ENCODE results near the gene ZNF439.
A peak's percentile ranks its signal among the peaks of the same experiment; 100 is the strongest.

ZNF439 gene

DNA sequence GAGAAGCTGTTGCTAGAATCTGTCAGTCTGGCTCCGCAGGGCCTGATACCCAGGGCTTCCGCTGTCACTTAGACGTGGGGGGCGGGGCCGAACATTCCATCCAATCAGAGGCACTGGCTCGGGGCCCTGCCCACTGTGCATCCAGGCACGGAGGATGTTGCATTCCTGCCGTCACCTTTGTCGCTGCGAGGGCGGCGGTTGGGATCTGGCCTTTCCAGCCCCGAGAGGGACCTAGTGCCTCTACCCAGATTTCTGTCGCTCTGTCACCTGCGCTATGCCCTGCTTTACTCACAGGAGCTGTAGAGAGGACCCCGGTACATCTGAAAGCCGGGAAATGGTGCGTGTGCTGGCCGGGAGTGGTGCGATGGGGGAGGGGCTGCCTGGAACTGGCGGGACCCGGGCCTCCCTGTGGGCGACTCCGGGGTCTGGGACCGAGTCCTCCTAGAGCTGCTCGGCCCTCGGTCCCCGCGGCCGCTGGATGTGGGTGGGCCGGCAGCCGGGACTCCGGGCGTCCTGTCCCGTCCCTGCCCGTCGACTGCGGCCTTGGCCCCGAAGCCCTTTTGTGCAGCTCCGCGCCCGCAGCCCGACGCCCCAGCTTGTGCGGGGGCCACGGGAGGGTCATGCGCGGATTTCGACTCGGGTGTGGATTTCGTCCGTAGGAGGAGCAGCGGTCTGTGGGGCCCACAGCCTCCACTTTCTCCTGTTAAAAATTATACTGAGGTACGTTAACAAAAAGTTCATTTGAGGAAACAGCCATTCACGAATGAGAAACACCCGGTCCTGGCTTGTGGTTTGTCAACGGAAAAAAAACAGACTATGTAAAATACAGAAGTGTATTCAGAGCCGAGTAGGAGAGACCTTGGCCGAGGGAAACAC, at the start of gene ZNF439:
Gene ZNF439 (plus strand): TSS at position 133 of the 876 bp plus-strand sequence. CDS start 142 bp downstream, at position 275.
- TF ChIP-seq, protein P1, sequence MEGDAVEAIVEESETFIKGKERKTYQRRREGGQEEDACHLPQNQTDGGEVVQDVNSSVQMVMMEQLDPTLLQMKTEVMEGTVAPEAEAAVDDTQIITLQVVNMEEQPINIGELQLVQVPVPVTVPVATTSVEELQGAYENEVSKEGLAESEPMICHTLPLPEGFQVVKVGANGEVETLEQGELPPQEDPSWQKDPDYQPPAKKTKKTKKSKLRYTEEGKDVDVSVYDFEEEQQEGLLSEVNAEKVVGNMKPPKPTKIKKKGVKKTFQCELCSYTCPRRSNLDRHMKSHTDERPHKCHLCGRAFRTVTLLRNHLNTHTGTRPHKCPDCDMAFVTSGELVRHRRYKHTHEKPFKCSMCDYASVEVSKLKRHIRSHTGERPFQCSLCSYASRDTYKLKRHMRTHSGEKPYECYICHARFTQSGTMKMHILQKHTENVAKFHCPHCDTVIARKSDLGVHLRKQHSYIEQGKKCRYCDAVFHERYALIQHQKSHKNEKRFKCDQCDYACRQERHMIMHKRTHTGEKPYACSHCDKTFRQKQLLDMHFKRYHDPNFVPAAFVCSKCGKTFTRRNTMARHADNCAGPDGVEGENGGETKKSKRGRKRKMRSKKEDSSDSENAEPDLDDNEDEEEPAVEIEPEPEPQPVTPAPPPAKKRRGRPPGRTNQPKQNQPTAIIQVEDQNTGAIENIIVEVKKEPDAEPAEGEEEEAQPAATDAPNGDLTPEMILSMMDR (IDR thresholded peaks at IDR 0.05; ENCODE audit: low read depth, low read length) = no peak
- peak within 1 kb of the TSS; percentile 69 for H3K4me3 ChIP-seq (ENCODE audit: low read depth, low read length)

DNA sequence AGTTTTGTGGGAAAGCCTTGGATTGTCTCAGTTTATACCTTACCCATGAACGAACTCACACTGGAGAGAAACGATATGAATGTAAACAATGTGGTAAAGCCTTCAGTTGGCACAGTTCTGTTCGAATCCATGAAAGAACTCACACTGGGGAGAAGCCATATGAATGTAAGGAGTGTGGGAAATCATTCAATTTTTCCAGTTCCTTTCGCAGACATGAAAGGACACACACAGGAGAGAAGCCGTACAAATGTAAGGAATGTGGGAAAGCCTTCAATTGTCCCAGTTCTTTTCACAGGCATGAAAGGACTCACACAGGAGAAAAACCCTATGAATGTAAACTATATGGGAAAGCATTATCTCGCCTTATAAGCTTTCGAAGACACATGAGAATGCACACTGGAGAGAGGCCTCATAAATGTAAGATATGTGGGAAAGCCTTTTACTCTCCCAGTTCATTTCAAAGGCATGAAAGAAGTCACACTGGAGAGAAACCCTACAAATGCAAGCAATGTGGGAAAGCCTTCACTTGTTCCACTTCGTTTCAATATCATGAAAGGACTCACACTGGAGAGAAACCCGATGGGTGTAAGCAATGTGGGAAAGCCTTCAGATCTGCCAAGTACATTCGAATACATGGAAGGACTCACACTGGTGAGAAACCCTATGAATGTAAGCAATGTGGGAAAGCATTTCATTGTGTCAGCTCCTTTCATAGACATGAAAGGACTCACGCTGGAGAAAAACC, 42.0 kb upstream of the ZNF439 start:
- TF ChIP-seq, protein P1 (IDR thresholded peaks at IDR 0.05; ENCODE audit: low read depth, low read length) = no peak
- no peak overlapping the region for H3K4me3 ChIP-seq (ENCODE audit: low read depth, low read length)

DNA sequence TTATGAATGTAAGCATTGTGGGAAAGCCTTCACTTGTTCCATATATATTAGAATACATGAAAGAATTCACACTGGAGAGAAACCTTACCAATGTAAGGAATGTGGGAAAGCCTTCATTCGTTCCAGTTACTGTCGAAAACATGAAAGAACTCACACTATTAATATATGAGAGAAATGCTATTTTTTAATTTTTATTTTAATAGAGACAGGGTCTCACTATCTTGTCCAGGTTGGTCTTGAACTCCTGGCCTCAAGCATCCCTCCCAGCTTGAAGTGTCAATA, 41.5 kb upstream of the ZNF439 start:
- no peak overlapping the region for H3K4me3 ChIP-seq (ENCODE audit: low read depth, low read length)
- TF ChIP-seq, protein P1 (IDR thresholded peaks at IDR 0.05; ENCODE audit: low read depth, low read length) = no peak

DNA sequence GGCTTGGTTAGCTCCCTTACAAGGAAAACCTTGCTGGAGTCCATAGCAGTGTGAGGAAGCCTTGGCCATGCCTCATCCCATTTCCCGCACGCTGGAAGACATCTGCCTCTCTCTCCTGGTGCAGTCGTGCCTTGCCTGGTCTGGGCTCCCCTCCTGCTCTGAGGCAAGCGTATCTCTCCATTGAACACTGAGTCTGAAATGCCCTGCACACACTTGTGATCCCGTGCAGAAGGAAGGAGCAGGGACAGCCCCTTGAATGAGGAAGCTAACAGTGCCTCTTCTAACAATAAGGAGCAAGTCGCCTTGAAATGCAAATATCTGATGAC, 34.9 kb upstream of the ZNF439 start:
- H3K4me3 ChIP-seq (ENCODE audit: low read depth, low read length) = peak overlapping the region; percentile 86
- TF ChIP-seq, protein P1 (IDR thresholded peaks at IDR 0.05; ENCODE audit: low read depth, low read length) = no peak

DNA sequence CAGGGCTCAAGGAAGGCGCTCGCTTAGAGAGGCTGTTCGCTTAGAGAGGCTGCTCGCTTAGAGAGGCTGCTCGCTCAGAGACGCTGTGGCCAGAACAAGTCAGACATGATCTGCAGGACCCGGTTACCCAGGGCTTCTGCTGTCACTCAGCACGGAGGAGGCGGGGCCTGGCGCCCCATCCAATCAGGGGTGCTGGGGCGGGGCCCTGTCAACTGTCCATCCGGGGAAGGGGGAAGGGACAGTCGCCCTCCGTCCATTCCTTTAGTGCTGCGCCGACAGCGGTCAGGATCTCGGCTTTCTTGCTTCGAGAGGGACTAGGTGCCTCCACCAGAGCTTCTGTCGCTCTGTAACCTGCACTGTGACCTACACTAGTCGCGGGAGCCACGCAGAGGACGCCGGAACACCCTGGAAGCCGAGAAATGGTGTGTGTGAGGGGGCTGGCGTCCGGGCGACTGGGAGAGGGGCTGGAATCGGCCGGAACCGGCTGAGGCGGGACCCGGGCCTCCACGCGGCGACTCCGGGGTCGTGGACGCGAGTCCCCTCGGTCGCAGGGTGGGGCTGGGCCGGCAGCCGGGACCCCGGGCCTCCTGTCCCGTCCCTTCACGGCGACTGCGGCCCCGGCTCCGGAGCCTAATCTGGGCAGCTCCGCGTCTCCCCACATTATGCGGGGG, 34.4 kb upstream of the ZNF439 start, which contains the start of gene ZNF440:
Gene ZNF440 (plus strand): TSS at position 245 of the 671 bp plus-strand sequence. CDS start 175 bp downstream, at position 420.
- TF ChIP-seq, protein P1 (IDR thresholded peaks at IDR 0.05; ENCODE audit: low read depth, low read length) = no peak
- H3K4me3 ChIP-seq (ENCODE audit: low read depth, low read length) = peak within 1 kb of the TSS; percentile 86

DNA sequence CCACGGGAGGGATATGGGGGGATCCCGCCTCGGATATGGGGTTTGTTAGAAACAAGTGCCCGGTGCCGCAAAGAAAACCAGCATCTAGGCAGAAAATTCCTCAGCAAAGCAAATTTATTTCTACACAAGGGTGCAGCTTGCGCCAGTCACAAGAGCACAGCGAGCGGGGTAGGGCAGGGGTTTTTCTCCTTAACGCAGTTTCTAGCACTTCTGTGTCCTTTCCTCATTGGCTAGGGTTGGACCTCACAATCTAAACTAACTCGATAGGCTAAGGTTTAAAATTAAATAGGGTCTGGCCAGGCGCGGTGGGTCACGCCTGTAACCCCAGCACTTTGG, 33.9 kb upstream of the ZNF439 start:
- TF ChIP-seq, protein P1 (IDR thresholded peaks at IDR 0.05; ENCODE audit: low read depth, low read length) = no peak
- H3K4me3 ChIP-seq (ENCODE audit: low read depth, low read length) = peak overlapping the region; percentile 86

All from WI38 (cell line).